GM12891 (cell line): Measurements from ENCODE around the gene FGD3.

ENCODE experiments used
- DNase-seq: peaks from one replicate; pipeline ENCODE4 v3.0.0; 2011; ENCODE audit warnings: low spot score; ENCODE audit not compliant: insufficient read length
- FAIRE-seq: peaks from 2 replicates; lab custom pipeline; 2011; peaks lifted over from hg19 to GRCh38; lab: Jason Lieb, UNC
- PAX5 ChIP-seq: IDR thresholded peaks from 2 replicates; pipeline ENCODE4 v1.6.1; 2011; ENCODE audit warnings: low read length, moderate library complexity, mild to moderate bottlenecking; ENCODE audit not compliant: insufficient read depth, severe bottlenecking
- POLR2A ChIP-seq: IDR thresholded peaks from 2 replicates; pipeline ENCODE4 v1.6.1; 2011; ENCODE audit warnings: low read depth, low read length, control low read depth
- POLR2AphosphoS5 ChIP-seq: IDR thresholded peaks from 2 replicates; pipeline ENCODE4 v1.6.1; 2011; ENCODE audit warnings: low read depth, low read length, control low read depth
- POU2F2 ChIP-seq: IDR thresholded peaks from 2 replicates; pipeline ENCODE4 v1.6.1; 2011; ENCODE audit warnings: low read depth, mild to moderate bottlenecking, control low read depth, low read length, moderate library complexity
- SPI1 ChIP-seq: IDR thresholded peaks from 2 replicates; pipeline ENCODE4 v1.6.1; 2011; ENCODE audit warnings: low read depth, low read length, control low read depth
- TAF1 ChIP-seq: IDR thresholded peaks from 2 replicates; pipeline ENCODE4 v1.6.1; 2011; ENCODE audit warnings: low read depth, low read length, control low read depth

Gene FGD3

DNA sequence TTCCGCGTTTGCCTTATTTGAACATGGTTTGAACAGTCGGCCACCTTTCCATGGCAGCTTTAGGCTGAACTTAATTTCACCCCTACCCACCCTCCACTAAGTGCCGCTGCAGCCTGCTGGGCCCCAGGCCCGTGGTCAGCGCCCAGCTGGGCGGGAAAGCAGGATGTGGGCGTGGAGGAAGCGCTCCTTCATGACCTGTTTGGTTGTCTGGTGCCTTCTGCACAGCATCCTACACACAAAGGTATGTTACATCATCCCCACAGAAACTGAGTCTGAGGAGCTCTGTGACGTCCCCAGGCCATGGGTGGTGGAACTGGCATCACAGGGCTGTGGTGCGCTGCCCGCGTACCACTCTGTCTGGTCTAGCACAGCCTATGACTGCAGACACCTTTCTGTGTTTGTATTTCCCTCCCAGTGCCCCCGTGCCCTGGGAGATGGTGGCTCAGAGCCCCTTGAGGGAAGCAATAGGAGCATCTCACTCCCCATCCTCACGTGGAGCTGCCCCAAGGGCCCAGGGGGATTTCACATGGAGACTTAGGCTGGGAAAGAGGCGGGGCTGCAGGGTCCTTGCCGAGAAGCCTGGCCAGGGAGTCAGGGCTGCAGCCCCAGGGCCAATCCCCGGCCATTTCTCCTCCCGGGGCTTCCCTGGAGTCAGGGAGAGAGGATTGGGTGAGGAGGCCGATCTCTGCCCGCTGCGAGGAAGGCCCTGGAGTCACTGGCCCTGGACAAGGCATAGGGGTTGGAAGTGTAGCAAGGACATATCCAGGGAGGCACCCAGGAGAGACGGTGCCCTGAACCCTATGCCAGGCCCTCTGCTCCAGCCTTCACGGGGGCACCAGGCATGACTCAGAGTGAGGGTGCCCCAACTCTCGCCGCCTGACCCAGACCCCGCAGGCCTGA, 73.7 kb downstream of the FGD3 start:
- TF ChIP-seq POLR2A (no peak), SPI1 (no peak), POLR2AphosphoS5 (no peak), TAF1 (no peak), PAX5 (no peak), POU2F2 (no peak)
- FAIRE-seq = no peak
- no peak for DNase-seq

DNA sequence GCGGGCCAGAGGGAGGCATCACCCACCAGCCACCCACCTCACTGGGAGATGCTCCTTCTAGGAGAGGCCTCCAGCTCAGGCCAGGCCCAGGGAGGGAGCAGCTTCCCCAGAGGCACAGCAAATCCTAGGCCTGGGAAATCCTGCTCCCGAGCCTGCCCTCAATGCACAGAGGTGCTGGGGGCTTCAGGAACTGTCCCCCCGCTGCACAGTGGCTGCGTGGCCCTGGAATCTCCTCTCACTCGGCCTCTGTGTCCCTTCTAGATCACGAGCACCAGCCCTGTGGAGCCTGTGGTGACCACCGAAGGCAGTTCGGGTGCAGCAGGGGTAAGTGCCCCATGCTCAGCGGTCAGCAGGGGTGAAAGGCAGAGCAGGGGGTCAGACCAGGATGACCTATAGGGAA, 74.7 kb downstream of the FGD3 start:
- DNase-seq (no peak), FAIRE-seq (no peak)
- no peak for TF ChIP-seq PAX5
- TF ChIP-seq TAF1 = no peak
- TF ChIP-seq POLR2A = no peak

DNA sequence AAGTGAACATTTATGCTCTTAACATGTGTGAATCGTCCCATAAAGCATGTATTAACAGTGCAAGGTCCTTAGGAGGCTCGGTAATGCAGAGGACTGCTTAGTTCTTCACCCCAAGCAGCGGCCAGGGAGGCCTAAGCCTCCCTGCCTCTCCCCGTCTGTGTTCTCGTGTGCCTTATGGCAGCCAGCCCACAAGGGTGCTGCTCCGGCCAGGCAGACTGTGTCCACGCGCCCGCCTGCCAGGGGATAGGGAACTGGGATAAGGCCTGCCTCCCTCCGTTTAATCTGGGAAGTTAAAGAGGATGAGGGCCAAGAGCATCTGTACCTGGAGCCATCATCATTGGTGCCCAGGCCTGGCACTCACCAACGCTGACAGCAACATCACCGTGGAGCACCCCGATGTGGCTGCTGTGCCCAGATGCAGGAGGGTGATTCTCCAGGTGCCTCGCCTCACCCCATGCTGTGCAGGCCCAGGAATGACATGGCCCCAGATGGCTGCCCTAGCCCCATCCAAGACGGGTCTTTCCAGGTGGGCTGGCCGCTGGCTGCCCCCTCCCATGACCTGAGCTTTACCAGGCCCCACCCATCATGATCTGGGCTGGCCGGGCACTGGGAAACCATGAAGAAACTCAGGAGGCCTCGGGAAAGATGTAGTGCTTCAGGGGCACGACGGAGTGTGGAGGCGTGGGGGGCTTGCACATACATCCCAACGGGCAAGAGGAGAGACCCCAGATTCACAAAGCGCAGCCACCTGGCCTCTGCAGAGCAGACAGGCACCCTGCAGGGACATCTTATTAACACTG, 75.6 kb downstream of the FGD3 start:
- FAIRE-seq (no peak), DNase-seq (no peak)
- TF ChIP-seq POLR2AphosphoS5 = no peak
- no peak for TF ChIP-seq POLR2A
- TF ChIP-seq PAX5 = no peak
- TF ChIP-seq SPI1 = no peak
- TF ChIP-seq POU2F2 = no peak

DNA sequence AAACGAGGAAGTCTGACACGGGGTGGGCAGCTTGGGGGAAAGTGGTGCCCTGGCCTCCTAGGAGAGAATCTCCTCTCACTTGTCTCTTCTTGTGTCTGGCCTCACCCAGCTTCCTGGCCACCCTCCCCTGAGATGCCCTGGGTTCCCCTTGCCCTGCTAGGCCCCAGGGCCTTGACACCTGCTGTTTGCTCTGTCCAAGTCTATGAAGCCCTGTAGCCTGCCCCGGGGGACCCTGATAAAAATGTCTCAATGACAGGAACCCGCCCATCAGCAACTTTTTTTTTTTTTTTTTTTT, 76.1 kb downstream of the FGD3 start:
- no peak for DNase-seq
- FAIRE-seq = no peak
- no peak for TF ChIP-seq POLR2A
- no peak for TF ChIP-seq POU2F2
- no peak for TF ChIP-seq POLR2AphosphoS5
- no peak for TF ChIP-seq PAX5
- no peak for TF ChIP-seq TAF1
- TF ChIP-seq SPI1 = no peak

DNA sequence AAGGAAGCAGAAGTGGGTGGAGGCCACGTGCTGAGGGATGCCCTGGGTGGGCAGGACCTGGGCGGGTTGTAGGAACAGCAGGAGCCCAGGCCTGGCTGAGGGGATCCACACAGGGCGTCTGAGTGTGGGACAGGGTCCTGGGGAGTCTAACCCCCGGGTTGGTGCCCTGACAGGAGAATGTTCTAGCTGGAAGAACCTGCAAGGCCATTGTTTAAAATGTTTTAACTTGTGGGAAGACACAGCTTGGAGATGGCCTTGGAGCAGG, 77.3 kb downstream of the FGD3 start:
- FAIRE-seq = no peak
- no peak for TF ChIP-seq POLR2AphosphoS5
- DNase-seq = no peak

DNA sequence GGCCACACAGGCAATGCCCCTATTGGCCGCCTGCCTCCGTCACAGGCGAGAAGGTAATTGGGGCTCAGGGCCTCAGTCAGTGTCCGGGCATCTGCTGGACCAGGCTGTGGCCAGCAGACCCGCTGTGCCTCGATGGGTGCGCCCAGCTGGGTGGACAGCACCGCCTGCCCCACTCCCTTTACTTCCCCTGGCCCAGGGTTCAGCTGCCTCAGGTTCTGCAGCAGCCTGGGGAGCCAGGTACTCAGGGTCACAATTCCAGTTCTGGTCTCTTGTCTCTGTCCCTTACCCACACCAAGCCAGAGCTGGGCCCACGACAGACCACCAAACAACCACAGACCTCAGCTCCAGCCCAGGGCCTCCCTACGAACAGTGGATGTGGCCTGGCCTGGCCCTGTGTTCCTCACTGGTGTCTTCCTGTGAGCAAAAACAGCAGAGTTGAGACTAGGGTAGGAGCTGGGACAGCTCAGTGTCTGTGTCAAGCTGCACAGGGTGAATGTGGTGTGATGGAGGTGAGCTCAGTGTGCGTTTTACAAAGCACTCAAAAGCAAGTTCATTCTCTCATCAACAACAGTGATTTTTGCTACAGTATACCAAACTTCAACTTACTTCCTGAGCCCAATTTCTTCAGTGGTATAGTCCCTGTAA, 77.8 kb downstream of the FGD3 start:
- no peak for TF ChIP-seq POLR2AphosphoS5
- no peak for TF ChIP-seq POLR2A
- TF ChIP-seq POU2F2 = no peak
- no peak for TF ChIP-seq SPI1
- no peak for TF ChIP-seq PAX5
- no peak for TF ChIP-seq TAF1
- FAIRE-seq (no peak), DNase-seq (no peak)

DNA sequence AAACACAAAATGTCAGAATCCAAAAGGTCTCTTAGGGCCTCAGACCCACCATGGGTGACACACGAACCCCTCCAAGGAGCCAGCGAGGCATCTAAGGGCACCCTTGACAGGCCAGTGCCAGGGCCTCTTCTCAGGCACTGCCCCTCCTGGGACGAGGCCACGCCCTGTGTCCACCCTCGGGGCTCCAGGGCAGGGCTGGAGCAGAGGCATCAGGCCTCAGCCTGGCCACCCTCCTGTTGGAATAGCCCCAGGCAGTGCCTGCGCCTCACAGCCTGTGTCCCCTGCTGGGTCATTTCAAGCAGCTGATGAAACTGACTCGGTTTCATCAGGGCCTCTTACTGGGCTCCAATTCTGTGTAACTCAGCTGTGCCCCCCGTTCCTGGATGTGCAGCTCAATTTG, 78.4 kb downstream of the FGD3 start:
- DNase-seq = no peak
- no peak for FAIRE-seq

DNA sequence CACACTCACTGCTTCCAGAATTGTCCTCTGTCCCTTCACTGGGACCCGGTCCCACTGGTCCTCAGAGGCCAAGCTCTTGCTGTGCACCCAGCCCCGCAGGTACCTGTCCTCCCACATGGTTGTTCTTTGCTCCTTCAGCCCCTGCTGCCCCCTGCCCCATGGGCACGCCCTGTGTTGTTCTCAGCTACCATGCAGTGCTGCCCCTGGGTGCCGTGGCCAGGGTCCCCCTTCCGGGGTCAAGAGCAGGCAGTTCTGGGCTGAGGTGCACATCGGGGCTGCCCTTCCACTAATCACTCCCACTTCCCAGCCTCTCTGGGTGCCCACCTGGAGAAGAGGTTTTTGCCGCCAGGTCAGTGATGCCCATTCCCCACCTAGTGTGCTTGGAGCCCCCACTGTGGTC, 79.3 kb downstream of the FGD3 start:
- TF ChIP-seq SPI1 (no peak), POU2F2 (no peak), PAX5 (no peak), POLR2A (no peak), TAF1 (no peak), POLR2AphosphoS5 (no peak)
- no peak for FAIRE-seq
- no peak for DNase-seq

More for the DNA sequence above, 78.4 kb downstream of the FGD3 start:
- TF ChIP-seq TAF1 (no peak), POLR2A (no peak), PAX5 (no peak), POLR2AphosphoS5 (no peak), SPI1 (no peak), POU2F2 (no peak)

DNA sequence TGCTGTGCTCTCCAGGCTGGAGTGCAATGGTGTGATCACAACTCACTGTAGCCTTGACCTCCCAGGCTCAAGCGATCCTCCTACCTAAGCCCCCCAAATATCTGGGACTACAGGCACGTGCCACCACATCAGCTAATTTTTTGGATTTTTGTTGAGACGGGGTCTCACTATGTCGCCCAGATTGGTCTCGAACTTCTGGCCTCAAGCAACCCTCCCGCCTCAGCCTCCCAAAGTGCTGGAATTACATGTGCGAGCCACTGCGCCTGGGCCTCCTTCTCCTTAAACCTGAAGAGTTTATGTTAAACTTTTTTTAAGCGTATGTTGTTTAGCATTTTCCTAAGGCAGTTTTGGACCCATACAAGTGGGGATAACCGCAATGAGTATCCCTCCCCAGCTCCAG, 80.4 kb downstream of the FGD3 start:
- no peak for DNase-seq
- TF ChIP-seq POLR2AphosphoS5 (no peak), SPI1 (no peak), TAF1 (no peak), PAX5 (no peak), POLR2A (no peak), POU2F2 (no peak)
- FAIRE-seq = no peak

DNA sequence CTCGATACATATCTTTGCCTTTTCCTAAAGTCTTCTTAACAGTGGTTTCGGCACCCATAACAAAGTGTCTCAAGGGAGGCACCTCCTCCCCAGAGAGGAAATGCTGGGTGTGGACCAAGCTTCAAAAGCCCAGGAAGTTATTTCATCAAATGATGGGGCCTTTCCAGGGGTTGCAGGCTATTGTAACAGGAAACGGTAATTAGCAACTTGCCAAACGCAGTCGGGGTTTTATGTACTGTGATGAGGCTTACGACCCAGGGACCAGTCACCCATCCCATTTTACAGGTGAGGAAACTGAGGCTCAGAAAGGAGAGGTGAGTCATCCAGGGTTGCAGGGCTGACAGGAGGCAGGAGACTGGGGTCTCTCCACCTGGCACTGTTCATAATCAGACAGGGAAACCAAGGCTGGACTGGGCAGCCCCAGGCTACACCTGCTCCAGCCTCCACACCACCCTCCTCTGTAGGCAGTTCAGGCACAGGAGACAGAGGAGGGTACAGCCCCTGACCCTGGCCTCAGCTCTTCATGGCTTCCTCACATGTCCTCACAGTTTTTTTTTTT, 81.2 kb downstream of the FGD3 start:
- peak; percentile 40 for FAIRE-seq
- TF ChIP-seq POU2F2 = no peak
- TF ChIP-seq SPI1 = no peak
- TF ChIP-seq TAF1 = no peak
- TF ChIP-seq POLR2A = no peak
- TF ChIP-seq PAX5 = no peak
- no peak for TF ChIP-seq POLR2AphosphoS5
- no peak for DNase-seq
